Panc1 (cell line): ENCODE data around the gene NUDCD2. TPM values are rescaled to one million over a fixed set of nuclear protein-coding genes. Genes with fewer than 3 reads are reported as not detected.
A peak's percentile ranks its signal among the peaks of the same experiment; 100 is the strongest.

Experiments
- ATAC-seq: fragments of 200-7000 bp; cut with Tn5 transposase; 2 replicates; pipeline ENCODE4 v1.9.1; 2020; ENCODE audit warnings: mild to moderate bottlenecking, moderate library complexity
- BruUV-seq: library from RNA; stranded (reverse); fragments of 400-500 nt; replicated peaks from 2 replicates; lab custom pipeline; 2021; lab: Mats Ljungman, UMichigan
- CTCF ChIA-PET: fragments of 300-600 bp; sonication (Branson Sonifier 250); formaldehyde crosslinking; loops from one replicate; lab custom pipeline; 2022; ENCODE audit warnings: antibody characterized with exemption; lab: Charles Lee
- POLR2A ChIA-PET: fragments of 300-600 bp; sonication (Branson Sonifier 250); formaldehyde crosslinking; loops from one replicate; lab custom pipeline; 2022; ENCODE audit warnings: antibody characterized with exemption; lab: Charles Lee
- DNase-seq: peaks from one replicate; pipeline ENCODE4 v3.0.0-alpha.2; 2010; ENCODE audit warnings: low read depth, low spot score
- H3K27ac ChIP-seq: 2 replicates; pipeline ENCODE4 v1.5.1; 2011; ENCODE audit warnings: mild to moderate bottlenecking, low read length, inconsistent platforms
- H3K27me3 ChIP-seq: fragments of 200-500 bp; sonication (Bioruptor generic); 2 replicates; pipeline ENCODE4 v1.6.0; 2014; ENCODE audit warnings: low read length, inconsistent platforms; ENCODE audit not compliant: control insufficient read depth, insufficient read depth
- H3K36me3 ChIP-seq: fragments of 200-500 bp; sonication (Bioruptor generic); 2 replicates; pipeline ENCODE4 v1.5.1; 2014; ENCODE audit warnings: inconsistent platforms, mild to moderate bottlenecking, low read length, moderate library complexity; ENCODE audit not compliant: control insufficient read depth, insufficient read depth
- H3K4me1 ChIP-seq: 2 replicates; pipeline ENCODE4 v1.5.1; 2011; ENCODE audit warnings: inconsistent platforms, mild to moderate bottlenecking, low read length, moderate library complexity; ENCODE audit not compliant: control insufficient read depth, insufficient read depth
- H3K4me3 ChIP-seq, 2 experiments: 2 replicates each; pipeline ENCODE4 v1.5.1; 2011 to 2012; ENCODE audit warnings: low read depth in 2 of 2, low read length in 2 of 2, mild to moderate bottlenecking in 2 of 2, inconsistent platforms in 1 of 2, moderate library complexity in 1 of 2
- H3K9me3 ChIP-seq: fragments of 200-500 bp; sonication (Bioruptor generic); 2 replicates; pipeline ENCODE4 v1.5.1; 2014; ENCODE audit warnings: low read depth, mild to moderate bottlenecking, inconsistent platforms, low read length, moderate library complexity; ENCODE audit not compliant: control insufficient read depth, insufficient read depth
- POLR2AphosphoS5 ChIP-seq: IDR thresholded peaks from 2 replicates; pipeline ENCODE4 v1.6.1; 2012; ENCODE audit warnings: mild to moderate bottlenecking, low read depth, low read length, moderate library complexity
- SIN3A ChIP-seq: IDR thresholded peaks from 2 replicates; pipeline ENCODE4 v1.6.1; 2012; ENCODE audit warnings: low read depth, mild to moderate bottlenecking, low read length, moderate library complexity, borderline replicate concordance; ENCODE audit not compliant: insufficient read depth
- TCF7L2 ChIP-seq: IDR thresholded peaks from 2 replicates; pipeline ENCODE4 v1.6.1; 2011; ENCODE audit warnings: mild to moderate bottlenecking, low read depth, low read length, inconsistent platforms
- in situ Hi-C: cut with HindIII; loops from 2 replicates; pipeline ENCODE4 v1.10.0; 2016; ENCODE audit warnings: low sequenced_read_pairs, low pct_unique_long_range_greater_than_20kb
- intact Hi-C: fragments of 100-400 bp; cut with micrococcal nuclease; formaldehyde crosslinking; loops from one replicate; pipeline ENCODE4 v1.10.0; 2022; ENCODE audit not compliant: unreplicated experiment
- total RNA-seq: library from RNA; stranded (reverse); gene quantifications from one replicate; pipeline ENCODE4 v1.2.1, GENCODE V29; 2021; ENCODE audit not compliant: unreplicated experiment
- TF ChIP-seq, protein P1 (sequence below): fragments of 450-650 bp; IDR thresholded peaks from 2 replicates; pipeline ENCODE4 v1.5.1; 2017; ENCODE audit warnings: mild to moderate bottlenecking
- TF ChIP-seq, protein P2 (sequence below), 2 experiments: IDR thresholded peaks; 2 replicates each; pipeline ENCODE4 v1.6.1; 2011 to 2012; ENCODE audit warnings: low read depth in 2 of 2, control low read depth in 1 of 2, low read length in 1 of 2, mild to moderate bottlenecking in 1 of 2, moderate library complexity in 1 of 2; ENCODE audit not compliant: insufficient read depth in 1 of 2

Gene NUDCD2
- total RNA-seq, 1 experiment from 2014 or later = 58.6 TPM

DNA sequence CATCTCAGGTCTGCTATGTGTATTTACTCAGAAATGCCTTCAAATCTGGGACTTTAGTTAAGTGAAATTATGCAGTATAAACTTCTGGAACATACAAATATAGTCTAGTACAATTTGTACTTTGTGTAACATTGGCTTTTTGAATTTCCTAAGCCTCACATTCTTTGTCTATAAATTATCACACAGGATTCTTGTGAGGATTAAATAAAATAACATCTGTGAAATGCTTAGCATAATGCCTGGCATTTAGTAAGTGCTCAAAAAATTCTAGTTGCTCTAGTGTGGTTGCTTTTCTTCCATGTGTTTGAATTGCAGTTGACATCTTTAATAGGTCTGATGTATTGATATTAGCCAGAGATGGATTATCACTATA is 3.1 kb upstream of the NUDCD2 start:
- no peak for TF ChIP-seq POLR2AphosphoS5
- BruUV-seq = no TSS peak
- ChIA-PET POLR2A (no interaction called here), CTCF (no interaction called here)
- in situ Hi-C loops (no loop called here), intact Hi-C loops (no loop called here)
- Histone ChIP-seq H3K9me3 (no peaks in the 10 kb centered on the region), H3K4me1 (peaks cover 13% of the 10 kb centered on the region; the same call in 1 of the 2 replicates), H3K27me3 (no peaks in the 10 kb centered on the region), H3K36me3 (peaks cover 25% of the 10 kb centered on the region), H3K4me3 (no peak overlapping the region), H3K27ac (peak overlapping the region; percentile 99)
- ATAC-seq (no peak), DNase-seq (no peak)

DNA sequence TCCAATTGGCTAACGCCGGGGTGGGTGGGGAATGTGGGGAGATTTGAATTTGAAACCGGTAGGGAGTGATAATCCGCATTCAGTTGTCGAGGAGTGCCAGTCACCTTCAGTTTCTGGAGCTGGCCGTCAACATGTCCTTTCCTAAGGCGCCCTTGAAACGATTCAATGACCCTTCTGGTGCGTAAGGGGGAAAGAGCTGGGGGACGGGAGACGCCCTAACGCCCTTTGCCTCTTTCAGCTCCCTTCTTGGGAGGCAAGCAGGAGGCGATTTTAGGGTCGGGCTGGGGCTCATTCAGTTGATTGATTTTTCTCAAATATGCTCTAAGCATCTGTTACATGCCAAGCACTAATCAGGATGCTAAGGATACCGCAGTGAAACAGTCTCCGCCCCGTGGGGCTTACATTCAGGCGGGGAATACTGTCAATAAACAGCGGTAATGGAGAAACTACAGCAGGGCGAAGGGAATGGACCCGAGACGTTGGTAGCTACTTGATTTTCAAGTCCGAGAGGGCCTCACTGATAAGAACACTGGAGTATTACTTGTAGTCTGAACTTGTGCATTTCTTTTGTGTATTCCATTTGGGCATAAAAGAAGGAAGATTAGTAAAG is 765 bp upstream of the NUDCD2 start, which contains the start of gene HMMR:
TSS of gene HMMR (plus strand) at position 71 of the 610 bp plus-strand sequence. CDS start at position 132, 61 bp downstream.
- DNase-seq (no peak), ATAC-seq (peak; percentile 39)
- in situ Hi-C loops = no loop called here
- BruUV-seq = TSS peak; percentile 97
- H3K9me3 ChIP-seq = no peaks in the 10 kb centered on the region
- H3K27me3 ChIP-seq = no peaks in the 10 kb centered on the region
- ChIA-PET CTCF (no interaction called here), POLR2A (interaction anchor here (0.6 to 2.8 kb wide), 11 partner anchors 16 to 52 kb away, joined by 3 to 24 read pairs (median 7); partner anchors contain the start of gene MAT2B)
- H3K27ac ChIP-seq = peak within 1 kb of the TSS; percentile 99
- intact Hi-C loops = no loop called here
- TF ChIP-seq SIN3A = peak; percentile 81
- TF ChIP-seq, protein P1, sequence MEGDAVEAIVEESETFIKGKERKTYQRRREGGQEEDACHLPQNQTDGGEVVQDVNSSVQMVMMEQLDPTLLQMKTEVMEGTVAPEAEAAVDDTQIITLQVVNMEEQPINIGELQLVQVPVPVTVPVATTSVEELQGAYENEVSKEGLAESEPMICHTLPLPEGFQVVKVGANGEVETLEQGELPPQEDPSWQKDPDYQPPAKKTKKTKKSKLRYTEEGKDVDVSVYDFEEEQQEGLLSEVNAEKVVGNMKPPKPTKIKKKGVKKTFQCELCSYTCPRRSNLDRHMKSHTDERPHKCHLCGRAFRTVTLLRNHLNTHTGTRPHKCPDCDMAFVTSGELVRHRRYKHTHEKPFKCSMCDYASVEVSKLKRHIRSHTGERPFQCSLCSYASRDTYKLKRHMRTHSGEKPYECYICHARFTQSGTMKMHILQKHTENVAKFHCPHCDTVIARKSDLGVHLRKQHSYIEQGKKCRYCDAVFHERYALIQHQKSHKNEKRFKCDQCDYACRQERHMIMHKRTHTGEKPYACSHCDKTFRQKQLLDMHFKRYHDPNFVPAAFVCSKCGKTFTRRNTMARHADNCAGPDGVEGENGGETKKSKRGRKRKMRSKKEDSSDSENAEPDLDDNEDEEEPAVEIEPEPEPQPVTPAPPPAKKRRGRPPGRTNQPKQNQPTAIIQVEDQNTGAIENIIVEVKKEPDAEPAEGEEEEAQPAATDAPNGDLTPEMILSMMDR = no peak
- TF ChIP-seq POLR2AphosphoS5 = peak; percentile 87; the same call in 1 of the 2 replicates
- H3K4me1 ChIP-seq = peaks cover 19% of the 10 kb centered on the region; the same call in 1 of the 2 replicates
- H3K4me3 ChIP-seq = peak within 1 kb of the TSS; percentile 88 to 98
- H3K36me3 ChIP-seq = peaks cover 21% of the 10 kb centered on the region

DNA sequence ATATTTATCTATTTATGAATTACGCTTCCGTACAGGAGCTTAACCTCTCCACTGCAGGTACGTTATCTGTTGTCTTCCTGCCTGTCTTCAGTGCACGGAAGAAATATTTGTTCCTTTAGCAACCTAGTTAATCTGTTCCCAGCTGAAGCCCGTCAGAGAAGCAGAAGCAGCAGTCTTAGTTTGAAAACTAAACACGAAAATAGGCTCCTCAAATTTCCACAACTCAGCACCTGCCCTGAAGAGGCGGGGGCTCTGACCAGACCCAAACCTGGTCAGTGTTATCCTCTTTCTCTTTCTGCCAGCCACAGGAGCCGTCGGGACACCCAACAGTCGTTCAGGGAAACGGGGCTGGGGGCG is 462 bp downstream of the NUDCD2 start:
- CTCF ChIA-PET = no interaction called here
- intact Hi-C loops = no loop called here
- TF ChIP-seq, protein P2, sequence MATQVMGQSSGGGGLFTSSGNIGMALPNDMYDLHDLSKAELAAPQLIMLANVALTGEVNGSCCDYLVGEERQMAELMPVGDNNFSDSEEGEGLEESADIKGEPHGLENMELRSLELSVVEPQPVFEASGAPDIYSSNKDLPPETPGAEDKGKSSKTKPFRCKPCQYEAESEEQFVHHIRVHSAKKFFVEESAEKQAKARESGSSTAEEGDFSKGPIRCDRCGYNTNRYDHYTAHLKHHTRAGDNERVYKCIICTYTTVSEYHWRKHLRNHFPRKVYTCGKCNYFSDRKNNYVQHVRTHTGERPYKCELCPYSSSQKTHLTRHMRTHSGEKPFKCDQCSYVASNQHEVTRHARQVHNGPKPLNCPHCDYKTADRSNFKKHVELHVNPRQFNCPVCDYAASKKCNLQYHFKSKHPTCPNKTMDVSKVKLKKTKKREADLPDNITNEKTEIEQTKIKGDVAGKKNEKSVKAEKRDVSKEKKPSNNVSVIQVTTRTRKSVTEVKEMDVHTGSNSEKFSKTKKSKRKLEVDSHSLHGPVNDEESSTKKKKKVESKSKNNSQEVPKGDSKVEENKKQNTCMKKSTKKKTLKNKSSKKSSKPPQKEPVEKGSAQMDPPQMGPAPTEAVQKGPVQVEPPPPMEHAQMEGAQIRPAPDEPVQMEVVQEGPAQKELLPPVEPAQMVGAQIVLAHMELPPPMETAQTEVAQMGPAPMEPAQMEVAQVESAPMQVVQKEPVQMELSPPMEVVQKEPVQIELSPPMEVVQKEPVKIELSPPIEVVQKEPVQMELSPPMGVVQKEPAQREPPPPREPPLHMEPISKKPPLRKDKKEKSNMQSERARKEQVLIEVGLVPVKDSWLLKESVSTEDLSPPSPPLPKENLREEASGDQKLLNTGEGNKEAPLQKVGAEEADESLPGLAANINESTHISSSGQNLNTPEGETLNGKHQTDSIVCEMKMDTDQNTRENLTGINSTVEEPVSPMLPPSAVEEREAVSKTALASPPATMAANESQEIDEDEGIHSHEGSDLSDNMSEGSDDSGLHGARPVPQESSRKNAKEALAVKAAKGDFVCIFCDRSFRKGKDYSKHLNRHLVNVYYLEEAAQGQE (IDR thresholded peaks at IDR 0.05; ENCODE audit: insufficient read depth in 1 of 2, low read depth in 2 of 2, low read length in 1 of 2) = no peak
- TF ChIP-seq TCF7L2 = no peak
- TF ChIP-seq POLR2AphosphoS5 = no peak
- TF ChIP-seq, protein P1 = no peak
- TF ChIP-seq SIN3A = no peak
- in situ Hi-C loops = no loop called here
- Histone ChIP-seq H3K36me3 (peaks cover 22% of the 10 kb centered on the region), H3K9me3 (no peaks in the 10 kb centered on the region), H3K27ac (peak overlapping the region; percentile 99), H3K27me3 (no peaks in the 10 kb centered on the region), H3K4me3 (peak overlapping the region; percentile 88 to 98), H3K4me1 (peaks cover 19% of the 10 kb centered on the region; the same call in 1 of the 2 replicates)
- no peak for DNase-seq
- peak; percentile 7 for ATAC-seq
- POLR2A ChIA-PET = interaction anchor here (1.2 to 2.8 kb wide), 2 partner anchors 46 to 51 kb away, joined by 4 to 9 read pairs; partner anchors contain the start of gene MAT2B
- BruUV-seq = no TSS peak
